ENCODE data around the gene PHKG2.

PHKG2 gene

DNA sequence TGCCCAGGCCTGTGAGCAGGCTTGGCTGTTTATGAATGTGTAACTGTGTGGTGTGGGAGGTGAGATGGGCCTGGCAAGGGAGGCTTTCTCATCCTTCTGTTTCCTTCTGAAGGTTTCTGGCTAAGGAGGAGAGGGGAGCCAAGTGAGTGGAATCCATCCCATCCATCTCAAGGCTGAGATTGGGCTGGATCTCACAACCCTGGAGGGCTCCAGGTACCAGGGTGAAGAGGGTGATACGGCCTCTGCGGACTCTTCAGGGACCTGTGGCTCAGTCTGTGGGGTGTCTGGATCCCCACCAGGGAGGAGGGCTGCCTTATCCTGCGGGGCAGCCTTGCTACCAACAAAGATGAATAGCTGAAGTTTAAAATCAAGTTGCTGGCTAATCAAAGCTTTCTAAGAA, 31.8 kb downstream of the PHKG2 start:
- no peak overlapping the region for H3K27ac ChIP-seq (ENCODE audit: low read length)
- no peak overlapping the region for H2AFZ ChIP-seq (ENCODE audit: low read depth, low read length)
- H3K4me1 ChIP-seq (ENCODE audit: low read length), result no peaks in the 10 kb centered on the region
- H3K4me2 ChIP-seq (ENCODE audit: low read length), result no peak overlapping the region
- H3K9ac ChIP-seq (ENCODE audit: low read length), result no peak overlapping the region
- TF ChIP-seq, protein P1, sequence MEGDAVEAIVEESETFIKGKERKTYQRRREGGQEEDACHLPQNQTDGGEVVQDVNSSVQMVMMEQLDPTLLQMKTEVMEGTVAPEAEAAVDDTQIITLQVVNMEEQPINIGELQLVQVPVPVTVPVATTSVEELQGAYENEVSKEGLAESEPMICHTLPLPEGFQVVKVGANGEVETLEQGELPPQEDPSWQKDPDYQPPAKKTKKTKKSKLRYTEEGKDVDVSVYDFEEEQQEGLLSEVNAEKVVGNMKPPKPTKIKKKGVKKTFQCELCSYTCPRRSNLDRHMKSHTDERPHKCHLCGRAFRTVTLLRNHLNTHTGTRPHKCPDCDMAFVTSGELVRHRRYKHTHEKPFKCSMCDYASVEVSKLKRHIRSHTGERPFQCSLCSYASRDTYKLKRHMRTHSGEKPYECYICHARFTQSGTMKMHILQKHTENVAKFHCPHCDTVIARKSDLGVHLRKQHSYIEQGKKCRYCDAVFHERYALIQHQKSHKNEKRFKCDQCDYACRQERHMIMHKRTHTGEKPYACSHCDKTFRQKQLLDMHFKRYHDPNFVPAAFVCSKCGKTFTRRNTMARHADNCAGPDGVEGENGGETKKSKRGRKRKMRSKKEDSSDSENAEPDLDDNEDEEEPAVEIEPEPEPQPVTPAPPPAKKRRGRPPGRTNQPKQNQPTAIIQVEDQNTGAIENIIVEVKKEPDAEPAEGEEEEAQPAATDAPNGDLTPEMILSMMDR (IDR thresholded peaks at IDR 0.05; ENCODE audit: low read depth, low read length), result no peak
- TF ChIP-seq EZH2phosphoT487 (IDR thresholded peaks at IDR 0.05; ENCODE audit: low read depth), result no peak
- H3K79me2 ChIP-seq (ENCODE audit: low read length), result no peaks in the 10 kb centered on the region
- H3K36me3 ChIP-seq (replicated peaks; ENCODE audit: low read depth, low read length), result peaks cover 3% of the 10 kb centered on the region
- H3K27me3 ChIP-seq (ENCODE audit: low read depth, low read length), result no peaks in the 10 kb centered on the region
- no peaks in the 10 kb centered on the region for H4K20me1 ChIP-seq (ENCODE audit: insufficient read depth, low read length)
- H3K4me3 ChIP-seq (ENCODE audit: low read length), result no peak overlapping the region
- no peaks in the 10 kb centered on the region for H3K9me3 ChIP-seq (ENCODE audit: insufficient read depth, low read length)

DNA sequence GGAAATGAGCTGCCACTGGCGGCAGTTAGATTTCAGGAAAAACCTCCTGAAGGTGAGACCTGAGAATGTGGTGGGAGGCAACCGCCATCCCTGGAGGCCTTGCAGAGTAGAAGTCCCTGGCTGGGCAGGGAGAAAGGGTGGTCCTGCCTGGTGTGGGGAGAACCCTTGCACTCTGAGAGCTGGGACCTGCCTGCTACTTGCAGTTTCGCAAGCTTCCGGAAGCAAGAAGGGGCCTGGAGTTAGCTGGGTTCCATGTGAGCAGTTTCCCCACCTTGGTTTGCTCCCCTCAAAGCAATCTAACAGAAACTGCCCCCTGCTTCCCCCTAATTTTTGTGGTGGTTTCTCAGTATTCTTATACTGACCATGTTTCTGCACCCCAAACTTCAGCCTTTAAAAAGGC, 32.3 kb downstream of the PHKG2 start:
- no peak overlapping the region for H3K4me2 ChIP-seq (ENCODE audit: low read length)
- H2AFZ ChIP-seq (ENCODE audit: low read depth, low read length), result no peak overlapping the region
- no peak overlapping the region for H3K27ac ChIP-seq (ENCODE audit: low read length)
- H3K79me2 ChIP-seq (ENCODE audit: low read length), result no peaks in the 10 kb centered on the region
- H3K9me3 ChIP-seq (ENCODE audit: insufficient read depth, low read length), result no peaks in the 10 kb centered on the region
- no peak overlapping the region for H3K4me3 ChIP-seq (ENCODE audit: low read length)
- peaks cover under 1% of the 10 kb centered on the region for H3K36me3 ChIP-seq (replicated peaks; ENCODE audit: low read depth, low read length)
- no peaks in the 10 kb centered on the region for H3K27me3 ChIP-seq (ENCODE audit: low read depth, low read length)
- no peaks in the 10 kb centered on the region for H3K4me1 ChIP-seq (ENCODE audit: low read length)
- H3K9ac ChIP-seq (ENCODE audit: low read length), result no peak overlapping the region
- TF ChIP-seq, protein P1 (IDR thresholded peaks at IDR 0.05; ENCODE audit: low read depth, low read length), result no peak
- H4K20me1 ChIP-seq (ENCODE audit: insufficient read depth, low read length), result no peaks in the 10 kb centered on the region

DNA sequence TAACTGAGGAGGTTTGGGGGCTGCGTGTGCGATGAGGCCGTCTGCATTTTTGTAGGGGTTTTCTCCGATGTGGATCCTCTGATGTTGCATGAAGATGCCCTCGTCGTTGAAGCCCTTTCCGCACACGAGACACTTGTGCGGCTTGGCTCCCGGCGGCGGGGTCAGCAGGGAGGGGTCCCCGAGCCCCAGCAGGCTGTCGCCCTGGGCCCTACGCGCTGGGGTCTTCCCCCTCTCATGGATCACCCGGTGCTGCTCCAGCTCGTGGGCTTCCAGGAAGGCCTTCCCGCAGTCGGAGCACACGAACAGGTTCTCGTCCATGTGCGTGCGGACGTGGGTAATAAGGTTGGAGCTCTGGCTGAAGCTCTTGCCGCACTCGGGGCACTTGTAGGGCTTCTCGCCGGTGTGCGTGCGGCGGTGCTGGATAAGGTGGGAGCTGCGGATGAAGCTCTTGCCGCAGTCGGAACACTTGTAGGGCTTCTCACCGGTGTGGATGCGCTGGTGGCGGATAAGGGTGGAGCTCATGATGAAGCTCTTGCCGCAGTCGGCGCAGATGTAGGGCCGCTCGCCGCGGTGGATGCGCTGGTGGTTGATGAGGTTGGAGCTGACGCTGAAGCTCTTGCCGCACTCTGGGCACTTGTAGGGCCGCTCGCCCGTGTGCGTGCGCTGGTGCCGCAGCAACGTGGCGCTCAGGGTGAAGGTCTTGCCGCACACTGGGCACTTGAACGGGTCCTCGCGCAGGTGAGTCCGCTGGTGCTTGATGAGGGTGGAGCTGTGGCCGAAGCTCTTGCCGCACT, 34.5 kb downstream of the PHKG2 start:
- TF ChIP-seq EZH2phosphoT487 (IDR thresholded peaks at IDR 0.05; ENCODE audit: low read depth), result no peak
- TF ChIP-seq, protein P1 (IDR thresholded peaks at IDR 0.05; ENCODE audit: low read depth, low read length), result no peak
- H3K36me3 ChIP-seq (replicated peaks; ENCODE audit: low read depth, low read length), result no peaks in the 10 kb centered on the region

DNA sequence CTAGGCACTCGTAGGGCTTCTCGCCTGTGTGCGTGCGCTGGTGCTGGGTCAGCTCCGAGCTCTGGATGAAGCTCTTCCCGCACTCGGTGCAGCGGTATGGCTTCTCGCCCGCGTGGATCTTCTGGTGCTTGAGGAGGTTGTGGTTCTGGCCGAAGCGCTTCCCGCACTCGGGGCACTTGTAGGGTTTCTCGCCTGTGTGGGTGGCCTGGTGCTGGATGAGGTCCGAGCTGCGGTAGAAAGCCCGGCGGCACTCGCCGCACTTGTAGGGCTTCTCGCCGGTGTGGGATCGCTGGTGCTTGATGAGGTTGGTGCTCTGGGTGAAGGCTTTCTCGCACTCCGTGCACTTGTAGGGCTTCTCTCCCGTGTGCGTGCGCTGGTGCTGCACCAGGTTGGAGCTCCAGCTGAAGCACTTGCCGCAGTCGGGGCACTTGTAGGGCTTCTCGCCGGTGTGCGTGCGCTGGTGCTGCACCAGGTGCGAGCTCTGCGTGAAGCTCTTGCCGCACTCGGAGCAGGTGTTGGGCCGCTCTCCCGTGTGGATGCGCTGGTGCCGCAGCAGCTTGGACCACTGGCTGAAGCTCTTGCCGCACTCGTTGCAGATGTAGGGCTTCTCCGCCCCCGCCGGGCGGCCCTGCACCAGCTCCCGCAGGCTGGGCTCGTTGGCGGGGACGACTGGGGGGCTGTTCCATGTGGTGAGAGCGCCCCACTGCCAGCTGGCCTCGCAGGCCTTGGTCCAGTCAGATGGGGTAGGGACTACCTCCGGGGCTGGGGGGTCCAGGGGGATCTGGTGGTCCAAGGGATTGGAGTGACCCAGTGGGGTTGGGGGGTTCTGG, 35.3 kb downstream of the PHKG2 start:
- no peaks in the 10 kb centered on the region for H3K79me2 ChIP-seq (ENCODE audit: low read length)
- no peaks in the 10 kb centered on the region for H3K9me3 ChIP-seq (ENCODE audit: insufficient read depth, low read length)
- no peaks in the 10 kb centered on the region for H3K27me3 ChIP-seq (ENCODE audit: low read depth, low read length)
- no peak overlapping the region for H3K27ac ChIP-seq (ENCODE audit: low read length)
- H2AFZ ChIP-seq (ENCODE audit: low read depth, low read length), result no peak overlapping the region
- H3K4me1 ChIP-seq (ENCODE audit: low read length), result no peaks in the 10 kb centered on the region
- H3K36me3 ChIP-seq (replicated peaks; ENCODE audit: low read depth, low read length), result no peaks in the 10 kb centered on the region
- H3K4me2 ChIP-seq (ENCODE audit: low read length), result no peak overlapping the region
- no peak for TF ChIP-seq EZH2phosphoT487 (IDR thresholded peaks at IDR 0.05; ENCODE audit: low read depth)
- TF ChIP-seq, protein P1 (IDR thresholded peaks at IDR 0.05; ENCODE audit: low read depth, low read length), result no peak
- H4K20me1 ChIP-seq (ENCODE audit: insufficient read depth, low read length), result no peaks in the 10 kb centered on the region
- no peak overlapping the region for H3K4me3 ChIP-seq (ENCODE audit: low read length)
- no peak overlapping the region for H3K9ac ChIP-seq (ENCODE audit: low read length)

More for the DNA sequence above, 34.5 kb downstream of the PHKG2 start:
- Histone ChIP-seq H3K27me3 (ENCODE audit: low read depth, low read length) (no peaks in the 10 kb centered on the region), H3K4me2 (ENCODE audit: low read length) (no peak overlapping the region), H3K4me3 (ENCODE audit: low read length) (no peak overlapping the region), H3K4me1 (ENCODE audit: low read length) (no peaks in the 10 kb centered on the region), H3K9me3 (ENCODE audit: insufficient read depth, low read length) (no peaks in the 10 kb centered on the region), H4K20me1 (ENCODE audit: insufficient read depth, low read length) (no peaks in the 10 kb centered on the region), H3K79me2 (ENCODE audit: low read length) (no peaks in the 10 kb centered on the region), H2AFZ (ENCODE audit: low read depth, low read length) (no peak overlapping the region), H3K9ac (ENCODE audit: low read length) (no peak overlapping the region), H3K27ac (ENCODE audit: low read length) (no peak overlapping the region)
